Measurements from ENCODE around the gene EGFL6. TPM values are rescaled to one million over a fixed set of nuclear protein-coding genes. Genes with fewer than 3 reads are reported as not detected.

The EGFL6 gene
- total RNA-seq, 2 donors from 2014 or later, result not detected

DNA sequence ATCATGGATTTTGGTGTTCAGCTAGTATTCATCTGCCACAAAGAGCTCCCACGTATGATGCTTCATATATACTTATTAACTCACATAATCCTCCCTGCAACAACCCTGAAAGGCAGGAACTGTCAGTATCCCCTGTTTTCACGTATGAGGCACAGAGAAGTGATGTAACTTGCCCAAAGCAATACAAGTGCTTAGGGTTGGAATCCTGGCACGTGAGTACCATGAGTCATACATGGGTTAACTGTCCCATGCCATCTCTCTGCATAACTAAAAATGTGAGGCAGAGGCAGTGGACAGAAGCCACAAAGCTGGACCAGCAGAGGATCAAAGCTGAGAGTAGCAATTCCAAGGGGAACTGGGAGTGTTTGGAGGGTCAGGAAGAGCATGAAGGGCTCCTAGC lies 35.7 kb upstream of the EGFL6 start:
- H3K27ac ChIP-seq, result no peak overlapping the region
- H3K4me3 ChIP-seq, result no peak overlapping the region
- no peaks in the 10 kb centered on the region for H3K9me3 ChIP-seq
- intact Hi-C loops (cut with DNase I), result no loop called here
- no peaks in the 10 kb centered on the region for H3K36me3 ChIP-seq (replicated peaks in 1 of 2; ENCODE audit: insufficient read depth in 1 of 2, low read depth in 2 of 2)
- ATAC-seq (no peak), DNase-seq (no peak)
- TF ChIP-seq POLR2A (IDR thresholded peaks at IDR 0.05) (no peak), CTCF (IDR thresholded peaks at IDR 0.05) (no peak)
- 44 to 66% methylated on average over 3 of the region's 3 CpGs for WGBS, 2 donors
- no peaks in the 10 kb centered on the region for H3K27me3 ChIP-seq
- H3K4me1 ChIP-seq, result no peaks in the 10 kb centered on the region

- H3K4me3 ChIP-seq, result no peak overlapping the region
- DNase-seq (no peak), ATAC-seq (no peak)
- H3K4me1 ChIP-seq, result no peaks in the 10 kb centered on the region
- no peaks in the 10 kb centered on the region for H3K36me3 ChIP-seq (replicated peaks in 1 of 2; ENCODE audit: insufficient read depth in 1 of 2, low read depth in 2 of 2)
- H3K9me3 ChIP-seq, result no peaks in the 10 kb centered on the region
- TF ChIP-seq POLR2A (IDR thresholded peaks at IDR 0.05), result no peak
- TF ChIP-seq CTCF (IDR thresholded peaks at IDR 0.05), result no peak
- no peak overlapping the region for H3K27ac ChIP-seq
- intact Hi-C loops (cut with DNase I), result no loop called here
- WGBS, 2 donors, result 79 to 80% methylated on average over 4 to 6 of the region's 7 CpGs
- no peaks in the 10 kb centered on the region for H3K27me3 ChIP-seq
Measured at GRCh38 chrX:13535376-13536165, 33.8 kb upstream of the EGFL6 start.

- H3K4me3 ChIP-seq, result no peak overlapping the region
- no peaks in the 10 kb centered on the region for H3K27me3 ChIP-seq
- WGBS, 2 donors, result 63 to 82% methylated on average over 4 of the region's 4 CpGs
- ATAC-seq (no peak), DNase-seq (no peak)
- TF ChIP-seq POLR2A (IDR thresholded peaks at IDR 0.05), result no peak
- no peak for TF ChIP-seq CTCF (IDR thresholded peaks at IDR 0.05)
- no peaks in the 10 kb centered on the region for H3K9me3 ChIP-seq
- no peak overlapping the region for H3K27ac ChIP-seq
- intact Hi-C loops (cut with DNase I), result no loop called here
- H3K4me1 ChIP-seq, result no peaks in the 10 kb centered on the region
- no peaks in the 10 kb centered on the region for H3K36me3 ChIP-seq (replicated peaks in 1 of 2; ENCODE audit: insufficient read depth in 1 of 2, low read depth in 2 of 2)
Measured at GRCh38 chrX:13536551-13536950, 32.9 kb upstream of the EGFL6 start.

DNA sequence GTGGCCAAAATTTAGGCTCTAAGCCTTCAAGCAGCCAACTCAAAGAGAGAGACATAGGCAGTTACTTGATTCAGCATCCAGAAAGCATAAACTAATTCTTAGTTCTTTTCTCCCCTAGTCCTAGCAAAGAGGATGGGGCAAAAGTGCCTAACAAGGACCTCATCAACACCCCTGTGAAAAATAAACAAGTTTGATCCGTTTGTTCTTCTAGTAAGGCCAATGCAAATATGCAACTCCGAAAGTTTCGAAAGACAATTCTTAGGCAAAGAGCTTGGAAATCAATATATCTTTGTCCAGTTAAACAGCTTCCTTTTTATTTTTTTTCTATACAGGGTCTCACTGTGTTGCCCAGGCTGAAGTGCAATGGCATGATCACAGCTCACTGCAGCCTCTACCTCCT lies 31.0 kb upstream of the EGFL6 start:
- ATAC-seq (no peak), DNase-seq (no peak)
- 60 to 84% methylated on average over 3 of the region's 3 CpGs for WGBS, 2 donors
- Histone ChIP-seq H3K27me3 (no peaks in the 10 kb centered on the region), H3K36me3 (replicated peaks in 1 of 2; ENCODE audit: insufficient read depth in 1 of 2, low read depth in 2 of 2) (no peaks in the 10 kb centered on the region), H3K4me1 (no peaks in the 10 kb centered on the region), H3K27ac (no peak overlapping the region), H3K4me3 (no peak overlapping the region), H3K9me3 (no peaks in the 10 kb centered on the region)
- TF ChIP-seq CTCF (IDR thresholded peaks at IDR 0.05) (no peak), POLR2A (IDR thresholded peaks at IDR 0.05) (no peak)
- intact Hi-C loops (cut with DNase I), result no loop called here

- H3K27ac ChIP-seq, result no peak overlapping the region
- TF ChIP-seq CTCF (IDR thresholded peaks at IDR 0.05) (no peak), POLR2A (IDR thresholded peaks at IDR 0.05) (no peak)
- DNase-seq, result no peak
- no peaks in the 10 kb centered on the region for H3K9me3 ChIP-seq
- H3K4me3 ChIP-seq, result no peak overlapping the region
- intact Hi-C loops (cut with DNase I), result no loop called here
- H3K4me1 ChIP-seq, result no peaks in the 10 kb centered on the region
- no peak for ATAC-seq
- WGBS, 2 donors, result 92 to 100% methylated on average over 2 of the region's 2 CpGs
- no peaks in the 10 kb centered on the region for H3K36me3 ChIP-seq (replicated peaks in 1 of 2; ENCODE audit: insufficient read depth in 1 of 2, low read depth in 2 of 2)
- no peaks in the 10 kb centered on the region for H3K27me3 ChIP-seq
Measured at GRCh38 chrX:13540602-13541001, 28.8 kb upstream of the EGFL6 start.

All from body of pancreas (tissue), 4 donors.